ENCODE results near the gene RPGRIP1.
"Not testable (repeated sequence)": the region's sequence is repeated elsewhere in the genome, so short reads cannot be mapped to it uniquely, and the experiment has no call there.

DNA sequence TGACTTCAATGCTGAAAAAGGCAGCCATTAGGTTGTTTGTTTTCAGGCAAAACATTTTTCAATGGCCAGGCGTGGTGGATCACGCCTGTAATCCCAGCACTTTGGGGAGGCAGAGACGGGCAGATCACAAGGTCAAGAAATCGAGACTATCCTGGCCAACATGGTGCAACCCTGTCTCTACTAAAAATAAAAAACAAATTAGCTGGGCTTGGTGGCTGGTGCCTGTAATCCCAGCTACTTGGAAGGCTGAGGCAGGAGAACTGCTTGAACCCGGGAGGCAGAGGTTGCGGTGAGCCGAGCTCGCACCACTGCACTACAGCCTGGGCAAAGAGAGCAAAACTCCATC, 23.8 kb upstream of the RPGRIP1 start:
- TF ChIP-seq EP300, POLR2A (IDR thresholded peaks at IDR 0.05): not testable (repeated sequence)

All from ovary (tissue), 1 donor.